ENCODE measurements around the gene GYG1.
A peak's percentile ranks its signal among the peaks of the same experiment; 100 is the strongest.

Gene GYG1

GRCh38 chr3:149016669-149017541, 25.6 kb downstream of the GYG1 start:
- Histone ChIP-seq H3K4me3 (no peak overlapping the region), H3K36me3 (peaks cover 0 to 28% (median 17%) of the 10 kb centered on the region in 3 donors), H3K27me3 (no peaks in the 10 kb centered on the region), H3K27ac (peak overlapping the region; percentile 61 to 74), H3K9me3 (no peaks in the 10 kb centered on the region), H3K4me1 (peaks cover 0 to 93% (median 46%) of the 10 kb centered on the region in 4 donors)
- intact Hi-C loops (cut with DNase I; ENCODE audit: low total_unique reads), result no loop called here
- no peak for DNase-seq
- no peak for TF ChIP-seq CTCF (IDR thresholded peaks at IDR 0.05)

GRCh38 chr3:149018247-149018646, 26.9 kb downstream of the GYG1 start:
- H3K9me3 ChIP-seq, result no peaks in the 10 kb centered on the region
- DNase-seq, result no peak
- TF ChIP-seq CTCF (IDR thresholded peaks at IDR 0.05), result no peak
- H3K36me3 ChIP-seq, result peaks cover 8 to 33% (median 10%) of the 10 kb centered on the region in 3 donors
- no peaks in the 10 kb centered on the region for H3K27me3 ChIP-seq
- H3K27ac ChIP-seq, result peak overlapping the region; percentile 61 to 74
- peaks cover 0 to 81% (median 42%) of the 10 kb centered on the region in 4 donors for H3K4me1 ChIP-seq
- no peak overlapping the region for H3K4me3 ChIP-seq
- intact Hi-C loops (cut with DNase I; ENCODE audit: low total_unique reads), result no loop called here

- peaks cover 0 to 68% (median 34%) of the 10 kb centered on the region in 4 donors for H3K4me1 ChIP-seq
- H3K27ac ChIP-seq, result peak overlapping the region; percentile 23 to 59
- no peaks in the 10 kb centered on the region for H3K27me3 ChIP-seq
Measured at GRCh38 chr3:149019580-149019979, 28.2 kb downstream of the GYG1 start.

GRCh38 chr3:149020196-149020838, 29.0 kb downstream of the GYG1 start:
- TF ChIP-seq CTCF (IDR thresholded peaks at IDR 0.05), result no peak
- Histone ChIP-seq H3K27ac (peak overlapping the region; percentile 23 to 59), H3K4me1 (peaks cover 0 to 61% (median 33%) of the 10 kb centered on the region in 4 donors), H3K27me3 (no peaks in the 10 kb centered on the region), H3K9me3 (no peaks in the 10 kb centered on the region), H3K4me3 (no peak overlapping the region), H3K36me3 (peaks cover 26 to 45% (median 29%) of the 10 kb centered on the region in 3 donors)
- intact Hi-C loops (cut with DNase I; ENCODE audit: low total_unique reads), result no loop called here
- DNase-seq, result peak in 1 of 2 donors; percentile 73

More at GRCh38 chr3:149019580-149019979, 28.2 kb downstream of the GYG1 start:
- intact Hi-C loops (cut with DNase I; ENCODE audit: low total_unique reads), result no loop called here
- DNase-seq, result no peak
- Histone ChIP-seq H3K4me3 (no peak overlapping the region), H3K9me3 (no peaks in the 10 kb centered on the region), H3K36me3 (peaks cover 19 to 37% (median 21%) of the 10 kb centered on the region in 3 donors)
- TF ChIP-seq CTCF (IDR thresholded peaks at IDR 0.05), result no peak

- Histone ChIP-seq H3K36me3 (peaks cover 31 to 50% (median 34%) of the 10 kb centered on the region in 3 donors), H3K9me3 (no peaks in the 10 kb centered on the region), H3K27me3 (no peaks in the 10 kb centered on the region), H3K27ac (peak overlapping the region in 1 of 2 donors; percentile 59), H3K4me3 (no peak overlapping the region), H3K4me1 (peaks cover 0 to 55% (median 30%) of the 10 kb centered on the region in 4 donors)
- no peak for DNase-seq
- no peak for TF ChIP-seq CTCF (IDR thresholded peaks at IDR 0.05)
- intact Hi-C loops (cut with DNase I; ENCODE audit: low total_unique reads), result no loop called here
Measured at GRCh38 chr3:149020839-149021252, 29.5 kb downstream of the GYG1 start.
